Muscle layer of duodenum (tissue), 2 donors: ENCODE results near the gene ACOX1.

Experiments
- H3K27ac ChIP-seq: one replicate; pipeline ENCODE4 v1.7.0; 2013; ENCODE audit warnings: mild to moderate bottlenecking, low read length
- H3K27me3 ChIP-seq: one replicate; pipeline ENCODE4 v1.7.0; 2013; ENCODE audit warnings: low read depth, mild to moderate bottlenecking, control low read depth, low read length
- H3K36me3 ChIP-seq, 2 donors: one replicate each; pipeline ENCODE4 v1.7.0; 2013; ENCODE audit warnings: low read length in 2 of 2, control low read depth in 1 of 2, mild to moderate bottlenecking in 1 of 2; ENCODE audit not compliant: insufficient read depth in 2 of 2, control insufficient read depth in 1 of 2
- H3K4me1 ChIP-seq, 2 donors: one replicate each; pipeline ENCODE4 v1.7.0; 2013; ENCODE audit warnings: low read length in 2 of 2, mild to moderate bottlenecking in 2 of 2, control low read depth in 1 of 2, moderate library complexity in 1 of 2; ENCODE audit not compliant: insufficient read depth in 2 of 2, control insufficient read depth in 1 of 2
- H3K4me3 ChIP-seq, 2 donors: one replicate each; pipeline ENCODE4 v1.7.0; 2013; ENCODE audit warnings: low read length in 2 of 2, low read depth in 1 of 2, mild to moderate bottlenecking in 1 of 2
- H3K9me3 ChIP-seq, 2 donors: one replicate each; pipeline ENCODE4 v1.7.0; 2013; ENCODE audit warnings: low read length in 2 of 2, control low read depth in 1 of 2, mild to moderate bottlenecking in 1 of 2; ENCODE audit not compliant: control insufficient read depth in 1 of 2
- donor health status: healthy.

ACOX1 gene

DNA sequence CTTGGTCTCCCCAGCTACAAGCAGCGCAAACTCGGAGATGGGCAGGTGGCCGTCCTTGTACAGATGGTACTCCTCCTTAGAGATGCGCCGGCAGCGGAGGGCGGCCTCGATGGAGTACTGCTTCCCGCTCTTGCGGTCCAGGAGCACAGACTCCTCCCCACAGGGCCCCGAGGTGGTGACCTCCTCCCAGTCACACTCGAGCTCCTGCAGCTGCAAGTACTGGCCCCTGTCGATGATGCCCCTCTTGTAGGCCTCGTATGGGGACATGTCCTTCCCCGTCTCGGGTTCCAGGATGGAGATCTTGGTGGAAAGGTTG is 28.8 kb upstream of the ACOX1 start:
- Histone ChIP-seq H3K4me3 (no peak overlapping the region), H3K27me3 (no peaks in the 10 kb centered on the region), H3K27ac (no peak overlapping the region), H3K9me3 (no peaks in the 10 kb centered on the region), H3K36me3 (peaks cover 0 to 3% of the 10 kb centered on the region in 2 donors), H3K4me1 (no peaks in the 10 kb centered on the region)

GRCh38 chr17:76007131-76007849 is 28.3 kb upstream of the ACOX1 start:
- peaks cover 0 to 3% of the 10 kb centered on the region in 2 donors for H3K36me3 ChIP-seq
- no peaks in the 10 kb centered on the region for H3K4me1 ChIP-seq
- H3K4me3 ChIP-seq: no peak overlapping the region
- H3K27ac ChIP-seq: no peak overlapping the region
- no peaks in the 10 kb centered on the region for H3K27me3 ChIP-seq
- H3K9me3 ChIP-seq: no peaks in the 10 kb centered on the region

GRCh38 chr17:76005263-76006149 is 26.5 kb upstream of the ACOX1 start:
- peaks cover 0 to 3% of the 10 kb centered on the region in 2 donors for H3K36me3 ChIP-seq

DNA sequence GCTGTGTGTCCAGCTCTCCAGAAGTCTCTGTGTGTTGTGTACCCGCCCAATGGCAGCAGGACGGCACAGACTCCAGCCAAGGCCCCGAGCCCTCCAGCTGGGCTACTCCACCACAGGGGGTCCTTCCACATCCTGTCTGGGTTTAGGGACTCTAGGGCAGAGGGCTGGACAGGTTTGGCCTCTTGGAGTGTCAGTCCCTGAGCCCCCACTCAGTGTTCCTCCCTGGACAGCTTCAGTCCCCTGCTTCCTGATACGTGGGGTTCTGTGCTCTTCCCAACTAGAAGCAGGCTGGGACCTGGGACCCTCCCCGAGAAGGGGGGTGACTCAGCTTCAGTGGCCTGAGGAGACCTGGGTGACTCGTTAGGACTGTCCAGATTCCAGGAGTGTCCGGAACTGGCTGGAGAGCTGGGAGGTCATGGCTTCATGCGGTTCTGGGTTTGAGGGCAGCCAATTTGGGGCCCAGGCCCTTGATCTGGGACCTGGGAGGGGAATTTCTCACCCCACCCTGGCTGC is 25.8 kb upstream of the ACOX1 start:
- H3K36me3 ChIP-seq: peaks cover 0 to 3% of the 10 kb centered on the region in 2 donors
- peaks cover 0 to 5% of the 10 kb centered on the region in 2 donors for H3K4me1 ChIP-seq
- H3K27me3 ChIP-seq: no peaks in the 10 kb centered on the region
- no peak overlapping the region for H3K27ac ChIP-seq
- H3K9me3 ChIP-seq: no peaks in the 10 kb centered on the region
- H3K4me3 ChIP-seq: no peak overlapping the region

More at GRCh38 chr17:76005263-76006149, 26.5 kb upstream of the ACOX1 start:
- Histone ChIP-seq H3K27ac (no peak overlapping the region), H3K4me3 (no peak overlapping the region), H3K27me3 (no peaks in the 10 kb centered on the region), H3K4me1 (peaks cover 0 to under 1% of the 10 kb centered on the region in 2 donors), H3K9me3 (no peaks in the 10 kb centered on the region)

DNA sequence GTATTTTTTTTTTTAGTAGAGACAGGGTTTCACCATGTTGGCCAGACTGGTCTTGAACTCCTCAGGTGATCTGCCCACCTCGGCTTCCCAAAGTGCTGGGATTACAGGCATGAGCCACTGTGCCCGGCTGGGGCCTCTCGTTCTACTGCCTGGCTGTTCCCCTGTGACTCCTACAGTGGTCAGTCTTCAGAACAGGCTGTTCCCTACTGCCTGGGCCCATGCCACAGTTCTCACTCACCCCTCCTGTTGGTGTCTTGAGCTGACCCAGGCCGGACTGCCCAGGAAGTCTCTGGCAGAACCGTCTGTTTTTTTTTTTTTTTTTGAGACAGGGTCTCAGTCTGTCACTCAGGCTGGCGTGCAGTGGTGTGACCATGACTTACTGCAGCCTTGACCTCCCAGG is 24.9 kb upstream of the ACOX1 start:
- Histone ChIP-seq H3K27me3 (no peaks in the 10 kb centered on the region), H3K36me3 (peaks cover 0 to 3% of the 10 kb centered on the region in 2 donors), H3K4me1 (peaks cover 0 to 5% of the 10 kb centered on the region in 2 donors), H3K9me3 (no peaks in the 10 kb centered on the region), H3K4me3 (no peak overlapping the region), H3K27ac (no peak overlapping the region)

DNA sequence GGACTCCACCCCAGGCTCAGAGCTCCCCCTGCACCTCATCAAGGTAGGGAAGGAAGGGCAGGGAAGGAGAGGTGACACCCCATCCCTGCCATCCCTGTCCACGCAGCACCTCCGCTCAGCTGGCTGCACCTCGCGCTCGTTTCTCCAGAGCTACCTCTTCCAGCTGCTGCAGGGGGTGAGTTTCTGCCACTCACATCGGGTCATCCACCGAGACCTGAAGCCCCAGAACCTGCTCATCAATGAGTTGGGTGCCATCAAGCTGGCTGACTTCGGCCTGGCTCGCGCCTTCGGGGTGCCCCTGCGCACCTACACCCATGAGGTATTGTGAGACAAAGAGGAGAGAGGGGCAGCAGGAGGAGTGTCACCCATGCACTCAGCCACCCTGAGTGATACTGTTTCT is 23.1 kb upstream of the ACOX1 start:
- H3K4me1 ChIP-seq: peaks cover 0 to 9% of the 10 kb centered on the region in 2 donors
- H3K27ac ChIP-seq: no peak overlapping the region
- H3K4me3 ChIP-seq: no peak overlapping the region
- H3K9me3 ChIP-seq: no peaks in the 10 kb centered on the region
- no peaks in the 10 kb centered on the region for H3K27me3 ChIP-seq
- peaks cover 0 to 3% of the 10 kb centered on the region in 2 donors for H3K36me3 ChIP-seq

DNA sequence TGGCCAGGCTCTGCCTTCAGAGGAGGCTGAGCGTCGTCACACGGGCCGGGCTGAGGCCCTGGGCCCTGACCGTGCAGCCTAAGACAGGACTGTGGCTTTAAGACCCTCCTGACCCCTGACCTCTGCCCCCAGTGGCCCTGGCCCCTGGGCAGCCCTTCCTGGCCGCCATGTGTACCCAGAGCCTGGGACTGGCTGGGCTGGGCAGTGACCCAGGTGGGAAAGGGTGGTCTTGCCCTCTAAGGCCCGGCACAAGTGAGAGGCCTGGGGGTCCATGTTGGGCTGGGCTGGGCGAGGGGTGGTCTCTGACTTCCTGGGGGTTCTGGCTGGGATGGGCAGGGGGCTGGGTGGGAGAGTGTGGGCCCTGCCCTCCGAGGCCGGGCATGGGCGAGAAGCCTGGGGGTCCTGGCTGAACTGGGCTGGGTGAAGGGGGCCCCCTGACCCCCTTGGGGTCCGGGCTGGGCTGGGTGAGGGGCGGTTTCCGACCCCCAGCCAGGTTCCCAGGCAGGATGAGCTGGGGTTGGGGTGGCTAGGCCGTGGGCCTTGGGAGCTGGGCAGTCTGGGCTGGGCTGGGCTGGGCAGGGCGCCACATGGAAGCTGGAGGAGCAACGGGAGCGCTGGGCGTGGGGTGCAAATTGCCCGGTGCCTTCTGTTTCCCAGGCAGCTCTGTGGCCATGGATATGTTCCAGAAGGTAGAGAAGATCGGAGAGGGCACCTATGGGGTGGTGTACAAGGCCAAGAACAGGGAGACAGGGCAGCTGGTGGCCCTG is 22.0 kb upstream of the ACOX1 start, which contains the start of gene CDK3:
TSS of gene CDK3 (plus strand) at position 101 of the 767 bp plus-strand sequence. CDS start at position 672, 571 bp downstream.
- Histone ChIP-seq H3K4me1 (peaks cover 0 to 9% of the 10 kb centered on the region in 2 donors), H3K9me3 (no peaks in the 10 kb centered on the region), H3K36me3 (peaks cover 0 to 3% of the 10 kb centered on the region in 2 donors), H3K27me3 (no peaks in the 10 kb centered on the region), H3K4me3 (no peak within 1 kb of the TSS), H3K27ac (no peak within 1 kb of the TSS)

DNA sequence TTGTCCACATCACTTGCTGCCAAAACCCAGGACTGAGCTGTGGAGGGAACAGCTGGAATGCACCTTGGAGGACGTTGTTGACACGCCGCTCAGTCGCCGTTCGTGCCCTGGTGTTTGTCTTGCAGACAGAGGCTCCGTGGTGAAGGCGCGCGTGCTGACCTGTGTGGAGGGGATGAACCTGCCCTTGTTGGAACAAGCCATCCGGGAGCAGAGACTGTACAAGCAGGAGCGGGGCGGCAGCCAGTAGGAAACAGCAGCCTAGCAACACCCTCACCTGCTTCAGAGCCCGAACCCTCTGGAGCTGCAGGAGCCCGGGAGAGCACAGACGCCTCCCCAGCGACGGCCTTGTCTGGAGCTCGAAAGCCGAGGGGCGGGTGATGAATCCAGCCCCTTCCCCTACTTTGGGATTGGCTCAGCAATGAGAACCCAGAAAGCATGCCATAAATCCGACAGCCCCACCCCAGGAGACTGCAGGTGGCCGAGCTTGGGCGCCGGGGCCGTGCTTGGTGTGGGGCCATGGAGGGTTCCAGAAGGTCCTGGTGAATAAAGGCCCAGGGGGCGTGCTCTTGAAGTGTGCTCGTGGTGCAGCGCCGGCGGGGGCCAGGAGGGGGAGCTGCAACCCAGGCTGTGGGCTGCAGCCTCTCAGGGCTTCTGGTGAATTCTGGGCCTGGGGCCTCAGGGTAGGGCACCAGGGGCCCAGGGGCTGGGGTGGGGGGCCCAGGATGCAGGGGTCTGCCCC is 21.2 kb upstream of the ACOX1 start:
- H3K4me1 ChIP-seq: peaks cover 0 to 9% of the 10 kb centered on the region in 2 donors
- no peak overlapping the region for H3K27ac ChIP-seq
- peaks cover 0 to 3% of the 10 kb centered on the region in 2 donors for H3K36me3 ChIP-seq
- no peaks in the 10 kb centered on the region for H3K27me3 ChIP-seq
- H3K9me3 ChIP-seq: no peaks in the 10 kb centered on the region
- H3K4me3 ChIP-seq: no peak overlapping the region

DNA sequence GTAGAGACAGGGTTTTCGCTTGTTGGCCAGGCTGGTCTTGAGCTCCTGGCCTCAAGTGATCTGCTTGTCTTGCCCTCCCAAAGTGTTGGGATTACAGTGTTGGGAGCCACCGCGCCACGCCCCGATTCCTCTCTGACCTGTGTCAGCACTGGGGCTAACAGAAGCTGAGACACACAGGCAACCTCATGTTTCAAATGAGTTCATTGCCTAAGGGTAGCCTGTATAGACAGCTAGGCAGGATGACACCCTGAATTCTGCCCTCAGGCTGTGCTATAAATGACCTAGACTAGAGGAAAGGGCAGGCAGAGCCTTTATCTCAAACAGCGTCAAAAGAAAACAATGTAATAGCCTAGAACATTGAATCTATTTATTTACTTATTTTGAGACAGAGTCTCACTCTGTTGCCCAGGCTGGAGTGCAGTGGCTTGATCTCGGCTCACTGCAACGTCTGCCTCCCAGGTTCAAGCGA is 19.4 kb upstream of the ACOX1 start:
- no peak overlapping the region for H3K27ac ChIP-seq
- H3K9me3 ChIP-seq: no peaks in the 10 kb centered on the region
- no peaks in the 10 kb centered on the region for H3K27me3 ChIP-seq
- no peak overlapping the region for H3K4me3 ChIP-seq
- peaks cover 0 to 9% of the 10 kb centered on the region in 2 donors for H3K4me1 ChIP-seq
- peaks cover 1 to 3% of the 10 kb centered on the region in 2 donors for H3K36me3 ChIP-seq
